H1 (cell line): ENCODE data around the gene RTCB. TPM values are rescaled to one million over a fixed set of nuclear protein-coding genes. Genes with fewer than 3 reads are reported as not detected.

Source experiments
- CREB1 ChIP-seq: IDR thresholded peaks from 2 replicates; pipeline ENCODE4 v1.6.1; 2012; ENCODE audit warnings: inconsistent platforms
- CTBP2 ChIP-seq: IDR thresholded peaks from 2 replicates; pipeline ENCODE4 v1.7.0; 2011; ENCODE audit warnings: borderline replicate concordance, mild to moderate bottlenecking, moderate library complexity, mixed read lengths, low read length; ENCODE audit not compliant: insufficient read depth, insufficient read length
- EGR1 ChIP-seq: IDR thresholded peaks from 2 replicates; pipeline ENCODE4 v1.6.1; 2011; ENCODE audit warnings: low read depth, low read length, borderline replicate concordance
- PHF8 ChIP-seq: fragments of 200-600 bp; sonication (generic); conservative IDR thresholded peaks from 2 replicates; pipeline ENCODE4 v1.7.1; 2012; ENCODE audit warnings: low read depth, mild to moderate bottlenecking, inconsistent platforms, low read length, moderate library complexity
- RAD21 ChIP-seq, 2 experiments: IDR thresholded peaks in 1 of 2; conservative IDR thresholded peaks in 1 of 2; 2 replicates each; pipeline ENCODE4 v1.6.1; 2011; ENCODE audit warnings: low read depth in 2 of 2, low read length in 2 of 2, improper control_type of control experiment in 1 of 2, inconsistent platforms in 1 of 2, mild to moderate bottlenecking in 1 of 2, moderate library complexity in 1 of 2
- SIN3A ChIP-seq, 2 experiments: IDR thresholded peaks in 1 of 2; conservative IDR thresholded peaks in 1 of 2; 2 replicates each; pipeline ENCODE4 v1.6.1; 2011 to 2012; ENCODE audit warnings: low read length in 2 of 2, improper control_type of control experiment in 1 of 2, low read depth in 1 of 2, mild to moderate bottlenecking in 1 of 2
- TEAD4 ChIP-seq: IDR thresholded peaks from 2 replicates; pipeline ENCODE4 v1.6.1; 2012; ENCODE audit warnings: low read depth, low read length, inconsistent platforms, mixed read lengths
- ZNF274 ChIP-seq: IDR thresholded peaks from 2 replicates; pipeline ENCODE4 v1.7.0; 2012; ENCODE audit warnings: low read length, borderline replicate concordance; ENCODE audit errors: extremely low read depth
- polyA plus RNA-seq, 7 experiments: library from polyadenylated mRNA; depleted of rRNA in 3 of 7; stranded (reverse) in 5 of 7; unstranded in 2 of 7; fragments of >200 nt in 5 of 7; fragments of 200-250 nt in 2 of 7; gene quantifications; 1 replicate in 5 of 7; 2 replicates in 1 of 7; 4 replicates in 1 of 7; pipeline versions ENCODE4 v1.2.1 to v1.2.3, GENCODE V29; 2011 to 2013; ENCODE audit warnings: missing spikeins in 2 of 7, mixed read lengths in 2 of 7
- total RNA-seq: library from RNA; stranded (reverse); fragmentation: NEBNext Ultra II Directional; extraction: Animal tissue kit (Norgen Biotek cat#: 25700); gene quantifications from 2 replicates; pipeline ENCODE4 v1.2.1, GENCODE V29; 2021

The RTCB gene
- total and polyA plus RNA-seq, 2 of the 8 experiments (the other 6 are each of a cell fraction or from before 2014, with no cell fraction given), result 104 to 114 TPM

DNA sequence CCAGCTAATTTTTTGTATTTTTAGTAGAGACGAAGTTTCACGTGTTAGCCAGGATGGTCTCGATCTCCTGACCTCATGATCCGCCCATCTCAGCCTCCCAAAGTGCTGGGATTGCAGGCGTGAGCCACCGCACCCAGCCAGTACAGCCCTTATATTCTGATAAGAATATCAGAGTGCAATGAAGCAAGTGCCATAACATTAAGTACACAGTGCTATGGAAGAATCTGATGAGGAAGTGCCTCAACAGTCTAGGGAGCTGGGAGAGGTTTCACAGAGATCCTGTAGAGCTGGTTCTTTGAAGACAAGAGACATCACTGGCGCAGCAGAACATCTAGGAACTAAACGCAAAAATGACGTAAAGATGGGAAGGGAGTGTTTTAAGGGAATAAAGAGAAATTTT is 2.1 kb downstream of the RTCB start (continued):
- no peak for TF ChIP-seq CREB1
- no peak for TF ChIP-seq CTBP2
- TF ChIP-seq PHF8, result no peak
- no peak for TF ChIP-seq EGR1
- no peak for TF ChIP-seq SIN3A (conservative IDR thresholded peaks at IDR 0.05 in 1 of 2, IDR thresholded peaks at IDR 0.05 in 1 of 2; ENCODE audit: low read depth in 1 of 2, low read length in 2 of 2)
- no peak for TF ChIP-seq RAD21 (IDR thresholded peaks at IDR 0.05 in 1 of 2, conservative IDR thresholded peaks at IDR 0.05 in 1 of 2; ENCODE audit: low read depth in 2 of 2, low read length in 2 of 2)
- TF ChIP-seq ZNF274, result no peak
- no peak for TF ChIP-seq TEAD4
